Measurements from ENCODE around the gene FOXP3.

- TF ChIP-seq POLR2AphosphoS5 (IDR thresholded peaks at IDR 0.05; ENCODE audit: low read depth, low read length) (no peak), CTCF (IDR thresholded peaks at IDR 0.05; ENCODE audit: control extremely low read depth in 1 of 3, insufficient read depth in 1 of 3, low read depth in 1 of 3, low read length in 3 of 3) (no peak), FOSL1 (IDR thresholded peaks at IDR 0.05; ENCODE audit: insufficient read depth, low read depth, low read length) (no peak), HDAC6 (IDR thresholded peaks at IDR 0.05; ENCODE audit: low read depth, low read length) (no peak), EZH2 (IDR thresholded peaks at IDR 0.05; ENCODE audit: low read depth, low read length, severe bottlenecking) (no peak), YY1 (IDR thresholded peaks at IDR 0.05; ENCODE audit: low read depth, low read length) (no peak), JUND (IDR thresholded peaks at IDR 0.05; ENCODE audit: low read length) (no peak), POLR2A (IDR thresholded peaks at IDR 0.05; ENCODE audit: control extremely low read depth in 1 of 2, low read depth in 2 of 2, low read length in 2 of 2) (no peak), EP300 (IDR thresholded peaks at IDR 0.05; ENCODE audit: borderline replicate concordance in 1 of 2, low read depth in 2 of 2, low read length in 2 of 2) (no peak), HDAC2 (IDR thresholded peaks at IDR 0.05; ENCODE audit: borderline replicate concordance in 1 of 2, low read depth in 2 of 2, low read length in 2 of 2) (no peak)
Measured at GRCh38 chrX:49276207-49276606, 11.7 kb upstream of the FOXP3 start.

Measured in H1 (cell line).